ENCODE results near the gene STK38. TPM values are rescaled to one million over a fixed set of nuclear protein-coding genes. Genes with fewer than 3 reads are reported as not detected.

Gene STK38
- total and polyA plus RNA-seq, 2 donors (not counting 1 experiment from before 2014, with no cell fraction given), result 26.9 to 42.6 TPM

GRCh38 chr6:36479256-36479655 lies 68.0 kb downstream of the STK38 start:
- H3K9ac ChIP-seq (ENCODE audit: insufficient read depth, low read length), result no peak overlapping the region
- H3K4me1 ChIP-seq (ENCODE audit: control insufficient read depth, extremely low read depth, insufficient read depth, low read length), result no peaks in the 10 kb centered on the region
- no peaks in the 10 kb centered on the region for H3K9me3 ChIP-seq (ENCODE audit: control insufficient read depth, insufficient read depth, low read depth, low read length)
- H3K4me3 ChIP-seq (replicated peaks in 1 of 4; ENCODE audit: control extremely low read depth in 1 of 4, insufficient read depth in 1 of 4, low read depth in 3 of 4, low read length in 4 of 4), result no peak overlapping the region
- H4K20me1 ChIP-seq (ENCODE audit: control insufficient read depth, extremely low read depth, insufficient read depth, low read length), result no peaks in the 10 kb centered on the region
- no peaks in the 10 kb centered on the region for H3K79me2 ChIP-seq (ENCODE audit: control insufficient read depth, insufficient read depth, low read length)
- no peak overlapping the region for H3K27ac ChIP-seq (ENCODE audit: insufficient read depth, low read length)
- H3K4me2 ChIP-seq (ENCODE audit: extremely low read depth, insufficient read depth, low read length), result no peak overlapping the region
- no peak overlapping the region for H2AFZ ChIP-seq (ENCODE audit: low read length)
- TF ChIP-seq CTCF (conservative IDR thresholded peaks at IDR 0.05 in 1 of 2, IDR thresholded peaks at IDR 0.05 in 1 of 2; ENCODE audit: low read depth in 1 of 2, low read length in 2 of 2) (no peak), EZH2 (IDR thresholded peaks at IDR 0.05; ENCODE audit: low read length, missing control alignments) (no peak)
- no peaks in the 10 kb centered on the region for H3K27me3 ChIP-seq (ENCODE audit: control insufficient read depth, insufficient read depth, low read length)
- DNase-seq (ENCODE audit: low read depth in 2 of 2), result peak in 1 of 2 donors; percentile 53
- no peaks in the 10 kb centered on the region for H3K36me3 ChIP-seq (ENCODE audit: control insufficient read depth, insufficient read depth, low read length)

GRCh38 chr6:36478051-36478526 lies 69.2 kb downstream of the STK38 start:
- no peaks in the 10 kb centered on the region for H4K20me1 ChIP-seq (ENCODE audit: control insufficient read depth, extremely low read depth, insufficient read depth, low read length)
- TF ChIP-seq EZH2 (IDR thresholded peaks at IDR 0.05; ENCODE audit: low read length, missing control alignments) (no peak), CTCF (conservative IDR thresholded peaks at IDR 0.05 in 1 of 2, IDR thresholded peaks at IDR 0.05 in 1 of 2; ENCODE audit: low read depth in 1 of 2, low read length in 2 of 2) (no peak)
- no peak overlapping the region for H3K4me2 ChIP-seq (ENCODE audit: extremely low read depth, insufficient read depth, low read length)
- no peaks in the 10 kb centered on the region for H3K36me3 ChIP-seq (ENCODE audit: control insufficient read depth, insufficient read depth, low read length)
- no peak overlapping the region for H2AFZ ChIP-seq (ENCODE audit: low read length)
- H3K4me3 ChIP-seq (replicated peaks in 1 of 4; ENCODE audit: control extremely low read depth in 1 of 4, insufficient read depth in 1 of 4, low read depth in 3 of 4, low read length in 4 of 4), result no peak overlapping the region
- H3K9ac ChIP-seq (ENCODE audit: insufficient read depth, low read length), result no peak overlapping the region
- H3K27me3 ChIP-seq (ENCODE audit: control insufficient read depth, insufficient read depth, low read length), result no peaks in the 10 kb centered on the region
- H3K9me3 ChIP-seq (ENCODE audit: control insufficient read depth, insufficient read depth, low read depth, low read length), result no peaks in the 10 kb centered on the region
- no peak overlapping the region for H3K27ac ChIP-seq (ENCODE audit: insufficient read depth, low read length)
- no peaks in the 10 kb centered on the region for H3K4me1 ChIP-seq (ENCODE audit: control insufficient read depth, extremely low read depth, insufficient read depth, low read length)
- no peaks in the 10 kb centered on the region for H3K79me2 ChIP-seq (ENCODE audit: control insufficient read depth, insufficient read depth, low read length)
- DNase-seq (ENCODE audit: low read depth in 2 of 2), result no peak

GRCh38 chr6:36469946-36470345 lies 77.3 kb downstream of the STK38 start:
- Histone ChIP-seq H3K79me2 (ENCODE audit: control insufficient read depth, insufficient read depth, low read length) (peaks cover 12% of the 10 kb centered on the region), H3K27ac (ENCODE audit: insufficient read depth, low read length) (no peak overlapping the region), H3K4me2 (ENCODE audit: extremely low read depth, insufficient read depth, low read length) (no peak overlapping the region), H2AFZ (ENCODE audit: low read length) (no peak overlapping the region), H3K9ac (ENCODE audit: insufficient read depth, low read length) (no peak overlapping the region), H3K4me3 (replicated peaks in 1 of 4; ENCODE audit: control extremely low read depth in 1 of 4, insufficient read depth in 1 of 4, low read depth in 3 of 4, low read length in 4 of 4) (no peak overlapping the region), H3K36me3 (ENCODE audit: control insufficient read depth, insufficient read depth, low read length) (no peaks in the 10 kb centered on the region), H3K4me1 (ENCODE audit: control insufficient read depth, extremely low read depth, insufficient read depth, low read length) (no peaks in the 10 kb centered on the region), H3K9me3 (ENCODE audit: control insufficient read depth, insufficient read depth, low read depth, low read length) (no peaks in the 10 kb centered on the region), H4K20me1 (ENCODE audit: control insufficient read depth, extremely low read depth, insufficient read depth, low read length) (no peaks in the 10 kb centered on the region), H3K27me3 (ENCODE audit: control insufficient read depth, insufficient read depth, low read length) (no peaks in the 10 kb centered on the region)
- DNase-seq (ENCODE audit: low read depth in 2 of 2), result no peak
- no peak for TF ChIP-seq EZH2 (IDR thresholded peaks at IDR 0.05; ENCODE audit: low read length, missing control alignments)
- no peak for TF ChIP-seq CTCF (conservative IDR thresholded peaks at IDR 0.05 in 1 of 2, IDR thresholded peaks at IDR 0.05 in 1 of 2; ENCODE audit: low read depth in 1 of 2, low read length in 2 of 2)
